NCI-H774 (cell line): ENCODE data around the gene FKBP2.

Source experiments
- DNase-seq: peaks from one replicate; lab custom pipeline; 2025; lab: John Stamatoyannopoulos, UW

FKBP2 gene

GRCh38 chr11:64240435-64241240, at the start of gene FKBP2:
FKBP2 (plus strand) TSS chr11:64241095; CDS start chr11:64242388, 1,293 bp downstream.
- DNase-seq = peak; percentile 98

- no peak for DNase-seq
These were observed 48.5 kb upstream of the FKBP2 start for GRCh38 chr11:64192434-64192833.

DNA sequence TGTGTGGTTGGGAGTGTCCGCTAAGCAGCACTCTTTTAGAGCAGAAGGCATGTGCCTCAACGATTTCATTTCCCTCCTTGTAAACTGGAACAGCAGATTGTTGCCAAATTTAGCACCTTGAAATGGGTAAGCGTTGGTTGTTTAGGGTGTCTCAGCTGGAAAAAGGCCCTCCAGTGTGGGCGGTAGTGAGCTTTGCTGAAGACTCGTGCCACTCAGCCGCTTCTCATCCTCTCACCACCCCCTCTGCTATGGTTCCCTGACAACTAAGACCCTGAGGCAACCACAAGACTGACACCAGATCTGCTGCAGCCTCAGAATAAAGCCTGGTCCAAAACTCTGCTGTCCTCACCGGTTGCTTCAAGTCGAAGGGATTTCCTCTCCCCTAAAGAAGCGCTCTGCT, 44.3 kb upstream of the FKBP2 start:
- no peak for DNase-seq

DNA sequence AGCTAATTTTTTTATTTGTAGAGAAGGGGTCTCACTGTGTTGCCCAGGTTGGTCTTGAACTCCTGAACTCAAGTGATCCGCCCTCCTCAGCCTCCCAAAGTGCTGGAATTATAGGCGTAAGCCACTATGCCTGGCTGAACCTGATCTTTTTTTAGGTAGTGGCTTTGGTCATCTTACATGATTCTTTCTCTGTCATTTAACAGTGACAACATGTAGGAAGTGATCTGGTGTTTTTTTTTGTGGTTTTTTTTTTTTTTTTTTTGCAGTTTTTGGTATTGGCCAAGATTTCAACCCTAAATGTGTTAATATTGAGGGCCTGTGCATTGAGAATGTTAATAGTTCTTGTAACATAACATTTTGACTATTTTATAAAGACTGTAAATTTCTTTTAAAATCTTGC, 42.4 kb upstream of the FKBP2 start:
- no peak for DNase-seq

- DNase-seq = no peak
These were observed 39.4 kb upstream of the FKBP2 start for GRCh38 chr11:64201543-64201942.

- no peak for DNase-seq
These were observed 37.9 kb upstream of the FKBP2 start for GRCh38 chr11:64202992-64203391.

DNA sequence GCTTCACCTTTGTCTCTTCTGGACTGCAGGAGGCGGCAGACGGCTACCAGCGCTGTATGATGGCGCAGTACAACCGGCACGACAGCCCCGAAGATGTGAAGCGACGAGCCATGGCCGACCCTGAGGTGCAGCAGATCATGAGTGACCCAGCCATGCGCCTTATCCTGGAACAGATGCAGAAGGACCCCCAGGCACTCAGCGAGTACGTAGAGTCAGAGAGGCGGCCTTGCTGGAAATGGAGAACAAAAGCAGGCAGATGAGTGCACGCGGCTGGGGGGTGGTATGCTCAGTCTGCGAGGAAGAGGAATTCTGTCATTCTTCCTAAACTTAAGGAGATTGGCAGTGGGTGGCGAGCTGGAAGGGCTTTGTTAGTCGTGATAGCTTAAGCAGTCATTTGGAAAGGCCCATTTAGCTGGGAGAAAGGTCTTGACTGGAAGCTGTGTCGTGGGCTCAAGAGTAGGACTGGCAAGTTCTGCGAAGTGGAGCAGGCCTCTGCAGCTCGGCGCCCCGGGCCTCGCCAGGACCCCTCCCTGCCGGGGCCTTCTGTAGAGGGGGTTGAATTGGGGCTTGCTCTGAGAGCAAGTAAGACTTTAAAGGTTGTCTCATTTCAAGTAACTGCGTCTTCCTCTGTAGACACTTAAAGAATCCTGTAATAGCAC, 37.3 kb upstream of the FKBP2 start:
- DNase-seq = no peak

DNA sequence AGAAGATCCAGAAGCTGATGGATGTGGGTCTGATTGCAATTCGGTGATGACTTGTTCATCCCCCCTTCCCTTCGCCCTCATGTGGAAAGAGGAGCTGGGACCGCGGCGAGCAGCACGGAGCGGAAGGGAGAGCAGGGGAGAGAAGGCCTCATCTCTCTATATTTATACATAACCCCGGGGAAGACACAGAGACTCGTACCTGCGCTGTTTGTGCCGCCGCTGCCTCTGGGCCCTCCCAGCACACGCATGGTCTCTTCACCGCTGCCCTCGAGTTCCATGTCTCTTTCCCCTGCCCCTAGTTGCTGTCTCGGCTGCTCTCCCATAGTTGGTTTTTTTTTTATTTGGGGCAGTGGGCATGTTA, 36.8 kb upstream of the FKBP2 start:
- no peak for DNase-seq

GRCh38 chr11:64204464-64204989, 36.4 kb upstream of the FKBP2 start:
- peak; percentile 61 for DNase-seq

DNA sequence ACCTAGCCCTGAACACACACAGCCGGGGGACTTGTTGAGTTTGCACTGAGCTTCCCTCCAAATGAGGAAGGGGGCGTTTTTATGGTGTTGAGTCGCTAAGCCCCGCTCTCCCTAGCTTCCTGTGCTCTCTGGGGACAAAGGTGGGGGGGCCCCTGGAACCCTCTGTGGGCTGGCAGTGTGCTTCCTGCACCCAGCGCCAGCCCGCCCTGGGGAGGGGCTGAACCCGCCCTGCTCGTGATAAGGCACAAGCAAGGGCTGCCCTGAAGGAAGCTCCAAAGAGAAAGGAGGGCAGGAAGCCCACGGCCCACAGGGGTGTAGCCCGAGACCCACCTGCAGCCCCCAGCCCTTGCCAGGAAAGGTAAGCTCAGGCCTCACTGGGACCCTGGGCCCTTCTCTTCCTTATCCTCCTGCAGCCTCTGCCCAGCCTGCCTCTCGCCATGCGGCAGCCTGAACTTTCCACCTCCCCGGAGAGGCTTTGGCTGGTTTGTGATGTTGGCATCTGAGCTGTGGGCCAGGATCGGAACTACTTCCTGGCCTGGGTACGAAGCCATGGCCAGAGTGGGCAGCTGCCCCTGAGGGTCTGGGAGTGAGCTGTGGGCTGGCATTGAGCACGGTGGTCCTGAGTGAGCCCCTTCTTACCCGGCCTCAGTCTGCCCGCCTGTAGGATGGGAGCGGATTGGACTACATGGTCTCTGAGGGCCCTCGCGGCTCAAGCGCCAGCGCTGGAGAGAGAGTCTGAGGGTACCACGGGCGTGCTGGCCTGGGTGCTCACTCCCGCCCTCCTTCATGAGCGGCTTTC, 34.2 kb upstream of the FKBP2 start, which contains the start of gene FERMT3:
TSS of gene FERMT3 (plus strand) at position 265 of the 799 bp plus-strand sequence. CDS start 644 bp downstream, outside the sequence.
- no peak for DNase-seq

DNA sequence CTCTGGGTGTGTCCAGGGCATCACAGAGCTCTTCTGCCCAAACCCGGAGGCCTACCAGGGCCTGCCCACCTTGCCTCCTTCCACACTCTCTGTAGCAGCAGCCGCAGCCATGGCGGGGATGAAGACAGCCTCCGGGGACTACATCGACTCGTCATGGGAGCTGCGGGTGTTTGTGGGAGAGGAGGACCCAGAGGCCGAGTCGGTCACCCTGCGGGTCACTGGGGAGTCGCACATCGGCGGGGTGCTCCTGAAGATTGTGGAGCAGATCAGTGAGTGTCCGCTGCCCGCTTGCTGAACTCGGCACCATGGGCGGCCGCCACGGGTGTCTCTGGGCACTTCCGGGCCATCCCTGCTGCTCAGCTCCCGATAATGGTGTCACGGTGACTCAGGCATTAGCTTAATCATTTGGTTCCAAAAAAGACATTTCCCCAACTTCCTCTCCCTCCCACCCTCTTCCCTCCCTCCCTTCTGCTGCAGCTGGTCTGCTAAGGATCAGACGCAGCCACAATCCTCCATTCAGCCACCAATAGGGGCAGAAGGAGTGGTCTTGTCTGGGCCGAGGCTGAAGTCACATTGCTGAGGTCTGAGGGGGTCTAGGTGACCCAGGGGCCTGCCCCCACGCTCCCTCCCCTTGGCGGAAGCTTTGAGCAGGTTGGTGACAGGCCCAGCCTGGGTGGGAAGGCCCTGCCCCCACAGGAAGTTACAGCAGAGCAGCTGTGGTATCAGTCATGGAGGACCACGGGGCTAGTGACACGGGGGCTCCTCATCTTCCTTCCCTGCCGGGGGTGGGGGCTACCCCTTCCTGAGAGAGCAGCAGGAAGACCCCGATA, 33.4 kb upstream of the FKBP2 start:
- DNase-seq = no peak

GRCh38 chr11:64208086-64208795, 32.7 kb upstream of the FKBP2 start:
- no peak for DNase-seq

- no peak for DNase-seq
These were observed 31.9 kb upstream of the FKBP2 start for GRCh38 chr11:64208796-64209562.

GRCh38 chr11:64209563-64209843, 31.4 kb upstream of the FKBP2 start:
- no peak for DNase-seq

DNA sequence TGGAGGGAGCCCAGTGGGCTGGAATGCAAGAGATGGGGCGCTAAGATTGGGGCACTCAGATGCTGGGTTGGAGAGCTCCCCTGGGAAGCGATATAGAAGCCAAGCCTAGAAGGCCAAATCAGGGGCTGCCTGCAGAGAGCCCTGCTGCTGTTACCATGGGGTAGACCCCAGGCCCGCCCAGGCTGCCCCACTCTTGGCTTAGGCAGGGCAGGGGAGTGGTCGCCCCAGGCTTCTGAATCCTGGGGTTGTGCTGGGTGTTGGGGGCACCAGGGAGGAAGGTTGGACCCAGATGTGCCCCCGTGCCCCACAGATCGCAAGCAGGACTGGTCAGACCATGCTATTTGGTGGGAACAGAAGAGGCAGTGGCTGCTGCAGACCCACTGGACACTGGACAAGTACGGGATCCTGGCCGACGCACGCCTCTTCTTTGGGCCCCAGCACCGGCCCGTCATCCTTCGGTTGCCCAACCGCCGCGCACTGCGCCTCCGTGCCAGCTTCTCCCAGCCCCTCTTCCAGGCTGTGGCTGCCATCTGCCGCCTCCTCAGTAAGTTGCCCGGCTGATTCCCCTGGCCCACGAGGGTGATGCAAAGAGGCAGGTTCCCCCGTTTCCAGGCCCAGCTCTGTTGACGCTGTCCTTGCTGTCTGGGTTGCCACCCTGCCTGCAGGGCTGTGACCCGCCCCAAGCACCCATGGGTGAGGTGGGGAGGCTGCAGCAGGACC, 30.4 kb upstream of the FKBP2 start:
- DNase-seq = no peak

GRCh38 chr11:64211181-64211872, 29.6 kb upstream of the FKBP2 start:
- DNase-seq = no peak

GRCh38 chr11:64216879-64217278, 24.0 kb upstream of the FKBP2 start:
- no peak for DNase-seq

DNA sequence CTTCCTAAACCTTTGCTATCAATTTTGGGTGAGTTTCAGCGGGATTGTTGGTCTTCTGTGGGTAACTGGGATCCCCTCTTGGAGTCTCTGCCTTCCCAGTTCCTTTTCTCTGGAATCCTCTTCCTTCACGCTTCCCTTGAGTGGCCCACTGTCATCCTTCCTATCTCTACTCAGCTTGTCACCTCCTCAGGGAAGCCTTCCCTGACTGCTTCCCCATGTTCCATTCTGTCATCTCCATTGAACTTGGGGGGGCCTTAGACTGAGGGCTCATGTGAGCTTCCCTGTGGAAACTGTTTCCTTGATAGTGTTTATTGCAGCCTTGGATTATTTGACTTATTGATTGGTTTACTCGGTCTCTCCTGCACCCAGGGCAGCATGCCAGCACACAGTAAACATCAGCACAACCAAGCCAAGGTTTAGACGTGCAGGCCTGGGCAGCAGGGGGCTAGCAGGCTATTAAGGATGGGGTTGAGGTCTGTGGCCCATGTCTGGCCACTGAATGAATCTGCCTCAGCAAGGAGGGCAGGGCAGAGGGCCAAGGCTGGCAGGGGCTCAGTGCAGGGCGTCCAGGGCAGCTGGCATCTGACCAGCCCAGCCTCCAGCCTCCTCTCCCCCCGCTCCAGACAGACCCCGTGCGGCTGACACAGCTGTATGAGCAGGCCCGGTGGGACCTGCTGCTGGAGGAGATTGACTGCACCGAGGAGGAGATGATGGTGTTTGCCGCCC, 22.1 kb upstream of the FKBP2 start:
- no peak for DNase-seq

DNA sequence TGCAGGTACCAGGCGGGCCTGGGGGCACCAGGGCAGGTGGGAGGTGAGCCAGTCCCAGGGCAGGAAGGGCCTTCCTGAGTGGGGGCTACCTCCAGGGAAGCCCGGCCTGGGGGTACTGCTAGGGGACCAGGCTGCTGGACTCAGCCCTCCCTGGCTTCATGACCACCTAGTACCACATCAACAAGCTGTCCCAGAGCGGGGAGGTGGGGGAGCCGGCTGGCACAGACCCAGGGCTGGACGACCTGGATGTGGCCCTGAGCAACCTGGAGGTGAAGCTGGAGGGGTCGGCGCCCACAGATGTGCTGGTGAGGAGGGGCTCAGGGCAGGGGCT, 21.6 kb upstream of the FKBP2 start:
- DNase-seq = no peak
